GM21390 (cell line): ENCODE measurements around the gene GLIS1.

Source experiments
- ATAC-seq: cut with Tn5 transposase; IDR thresholded peaks from one replicate; pipeline ENCODE4 v1.9.1; 2021; ENCODE audit not compliant: unreplicated experiment

GLIS1 gene

GRCh38 chr1:53583868-53584776 lies 154.8 kb downstream of the GLIS1 start:
- no peak for ATAC-seq

DNA sequence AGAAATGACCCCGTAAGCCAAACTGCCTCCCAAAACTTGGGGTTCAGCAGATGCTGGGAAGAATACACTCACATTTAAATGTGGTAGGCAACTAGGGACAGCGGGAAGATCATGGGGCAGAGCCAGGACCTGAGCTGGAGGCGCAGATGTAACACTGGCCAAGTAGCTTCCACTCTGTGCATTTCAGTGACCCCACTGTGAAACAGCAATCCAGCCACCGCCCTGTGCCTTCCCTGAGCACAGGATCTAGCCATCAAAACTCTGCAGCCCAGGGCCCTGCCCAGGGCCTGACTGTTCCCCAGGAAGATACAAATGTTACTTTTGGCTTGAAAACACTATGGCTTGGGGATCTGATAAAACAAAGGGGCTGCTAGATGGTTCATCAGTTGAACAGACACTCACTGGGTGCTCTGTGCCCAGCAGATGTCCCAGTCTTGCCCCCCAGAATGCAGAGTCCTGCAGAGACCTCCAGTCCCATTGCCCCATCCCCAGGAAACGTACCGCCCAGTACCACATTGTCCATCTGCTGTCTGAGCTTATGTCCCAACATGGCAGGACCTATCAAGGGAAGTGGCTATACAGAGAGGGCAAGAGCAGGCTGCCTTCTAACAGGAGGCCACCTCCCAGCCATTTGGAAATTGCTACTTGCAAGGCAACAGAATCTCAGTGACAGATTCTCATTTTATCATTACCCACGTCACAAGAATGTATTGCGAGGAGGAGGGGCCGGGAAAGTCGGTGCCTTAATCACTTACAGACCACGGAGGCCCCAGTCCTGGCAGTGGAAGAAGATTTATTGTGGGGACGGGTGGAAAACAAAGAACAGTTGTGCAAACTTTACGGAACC lies 155.7 kb downstream of the GLIS1 start:
- ATAC-seq: no peak

DNA sequence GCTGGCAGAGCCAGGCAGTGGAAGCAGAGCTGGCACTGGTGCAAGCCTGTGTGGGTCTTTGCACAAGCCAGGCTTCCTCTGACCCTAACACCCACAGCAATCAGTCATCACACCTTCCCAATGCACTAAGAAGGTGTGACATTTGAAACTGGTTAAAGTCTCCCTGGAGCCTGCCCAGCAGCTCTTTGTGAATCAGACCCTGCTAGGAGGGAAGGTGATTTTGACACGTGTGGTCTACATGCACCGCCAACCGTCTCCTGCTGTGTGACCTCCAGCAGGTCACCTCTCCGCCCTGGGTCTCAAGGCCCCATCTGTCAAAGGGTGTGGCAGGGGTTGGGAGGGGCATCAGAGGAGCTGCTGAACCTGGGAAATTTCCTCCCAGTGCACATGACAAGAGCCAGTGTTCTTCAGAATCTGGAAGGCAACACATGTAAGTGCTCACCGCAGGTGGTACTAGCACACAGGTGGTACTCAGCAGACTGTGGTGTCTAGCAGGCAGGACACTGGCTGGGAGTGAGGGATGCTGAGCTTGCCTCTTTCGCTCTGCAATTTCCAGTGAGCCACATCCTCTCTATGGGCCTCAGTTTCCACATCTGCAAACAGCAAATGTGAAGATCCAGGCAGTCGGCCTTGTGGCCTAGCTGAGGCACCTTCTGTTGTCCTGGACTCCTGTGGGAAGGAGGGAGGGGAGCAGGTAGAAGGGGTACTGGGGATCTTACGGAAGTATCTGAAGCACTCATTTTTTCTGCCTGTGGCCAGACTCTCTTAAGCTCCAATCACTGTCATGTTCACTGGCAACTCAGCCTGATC lies 156.5 kb downstream of the GLIS1 start:
- ATAC-seq: no peak

- ATAC-seq: no peak
Measured at GRCh38 chr1:53581476-53581875, 157.5 kb downstream of the GLIS1 start.

DNA sequence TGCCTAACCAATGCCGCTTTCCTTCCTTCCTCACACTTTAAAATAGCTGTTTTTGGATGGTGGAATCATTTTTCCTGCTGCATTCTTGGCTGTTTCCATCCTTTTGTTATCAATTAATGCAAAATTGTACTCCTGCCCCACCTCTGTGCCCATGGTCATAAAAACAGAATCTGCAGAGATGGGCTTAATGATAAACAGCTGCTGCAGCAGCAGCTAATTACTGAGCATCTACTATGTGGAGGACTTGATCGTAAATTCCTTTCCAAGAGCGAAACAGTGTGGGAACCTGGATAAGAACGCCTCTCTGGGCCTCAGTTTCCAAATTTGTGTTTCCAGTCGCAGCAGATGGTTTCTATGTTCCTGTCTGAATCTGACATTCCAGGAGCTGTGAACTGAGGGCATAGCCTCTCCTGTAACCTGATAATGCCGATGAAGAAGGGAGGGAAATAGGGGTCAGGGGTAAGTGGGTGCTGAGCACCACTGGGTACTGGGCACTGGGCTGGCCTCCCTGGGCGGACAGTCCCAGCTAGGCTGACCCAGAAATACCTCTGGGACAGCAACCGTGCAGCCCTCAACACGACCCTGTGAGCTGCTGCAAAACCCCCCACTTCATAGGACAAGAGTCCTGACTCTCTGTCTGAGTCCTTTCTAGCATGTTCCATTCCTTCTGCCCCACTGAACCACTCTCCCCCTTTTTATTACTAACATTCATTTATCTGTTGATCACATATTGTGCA lies 158.1 kb downstream of the GLIS1 start:
- no peak for ATAC-seq

DNA sequence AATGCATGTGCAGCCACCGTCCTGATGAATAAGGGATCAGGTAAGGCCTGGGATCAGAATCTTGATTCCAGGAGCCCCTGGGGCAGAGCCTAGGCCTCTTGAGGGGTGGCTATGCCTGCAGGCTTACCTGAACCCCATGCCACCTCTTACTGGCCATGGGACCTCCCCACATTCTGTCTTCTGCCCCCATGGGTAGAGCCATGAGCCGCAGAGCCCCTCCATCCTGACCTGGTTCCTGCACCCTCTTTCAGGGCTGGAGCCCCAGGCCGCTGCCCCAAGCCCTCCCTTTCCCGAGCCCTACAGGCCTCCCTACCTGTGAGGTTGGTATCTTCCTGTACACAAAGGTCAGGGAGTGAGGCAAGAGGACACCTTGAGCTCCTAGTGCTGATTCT lies 159.0 kb downstream of the GLIS1 start:
- ATAC-seq: no peak

DNA sequence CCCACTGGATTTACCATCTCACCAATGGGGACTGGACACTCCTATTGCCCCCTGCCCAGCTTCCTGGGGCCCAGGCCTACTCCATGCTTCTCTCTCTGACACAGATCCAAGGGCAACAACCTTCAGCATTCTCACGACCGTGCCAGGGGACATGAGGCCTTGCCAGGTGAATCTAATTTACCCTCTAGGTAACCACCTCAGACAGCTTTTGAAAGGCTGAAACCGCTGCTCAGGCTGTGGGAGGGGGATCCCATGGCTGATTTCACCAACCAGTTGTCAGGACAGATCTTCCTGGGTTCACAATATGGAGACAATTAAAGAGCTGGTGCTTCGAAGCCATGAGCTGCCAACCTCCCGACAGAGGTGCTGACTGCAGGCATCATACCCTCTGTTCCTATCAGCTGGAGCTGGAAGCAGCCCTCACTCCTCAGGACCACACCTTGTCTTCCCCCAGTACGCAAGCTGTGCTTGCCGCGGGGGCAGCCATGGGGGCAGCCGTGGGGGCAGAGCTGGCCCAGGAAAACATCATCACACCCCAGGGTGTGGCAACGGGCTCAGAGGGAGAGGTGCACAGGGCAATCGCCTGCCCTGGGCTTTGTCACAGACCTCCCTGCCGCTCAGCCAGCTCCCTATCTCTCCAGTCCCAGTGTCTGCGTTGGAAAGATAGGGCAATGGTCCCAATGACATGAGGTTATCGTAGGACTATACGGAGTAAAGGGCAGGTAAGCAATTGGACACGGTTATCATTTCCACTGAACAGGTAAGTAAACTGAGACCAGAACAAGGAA lies 159.5 kb downstream of the GLIS1 start:
- no peak for ATAC-seq

- no peak for ATAC-seq
Measured at GRCh38 chr1:53578358-53578757, 160.6 kb downstream of the GLIS1 start.

GRCh38 chr1:53577761-53578100 lies 161.2 kb downstream of the GLIS1 start:
- ATAC-seq: no peak

DNA sequence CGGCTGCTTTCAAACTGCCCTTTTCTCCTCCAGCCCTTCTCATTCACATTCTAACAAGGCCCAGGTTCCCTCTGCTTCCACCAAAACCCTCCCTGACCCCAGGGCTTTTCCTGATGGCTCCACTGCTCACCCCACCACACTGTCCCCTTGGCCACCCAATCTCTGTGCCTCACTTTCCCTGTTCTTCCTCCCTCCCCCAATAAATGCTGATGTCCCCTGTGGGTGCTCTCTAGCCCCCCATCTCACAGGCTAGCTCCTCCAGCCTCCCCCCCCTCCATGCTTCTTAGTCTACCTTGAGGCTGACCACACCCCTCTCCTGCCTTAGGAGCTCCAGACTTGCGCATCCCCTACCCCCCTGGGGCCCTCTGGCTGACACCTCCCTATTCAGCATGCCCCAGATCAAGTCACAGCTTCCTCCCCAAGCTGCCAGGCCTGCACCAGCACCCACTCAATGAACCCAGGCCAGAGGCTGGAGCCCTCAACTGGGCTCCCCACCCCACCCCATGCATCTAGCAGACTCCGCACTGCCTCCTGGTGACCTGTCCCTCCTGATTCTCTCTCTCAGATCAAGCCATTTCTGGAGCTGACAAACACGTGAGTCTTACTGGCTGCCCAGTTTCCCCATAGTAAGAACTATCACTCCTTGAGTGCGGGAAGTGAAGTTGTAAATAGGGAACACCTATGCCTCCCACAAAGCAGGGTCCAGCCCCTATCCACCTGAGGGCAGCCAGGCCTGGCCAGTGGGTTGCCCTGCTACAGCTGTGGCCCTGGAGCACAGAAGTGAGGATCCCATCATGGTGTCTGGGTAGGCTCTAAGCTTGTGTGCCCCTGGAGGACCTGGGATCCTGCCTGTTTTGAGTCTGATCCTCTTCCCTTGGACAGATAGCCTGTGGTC lies 161.9 kb downstream of the GLIS1 start:
- ATAC-seq: no peak

- ATAC-seq: no peak
Measured at GRCh38 chr1:53576381-53576801, 162.6 kb downstream of the GLIS1 start.

DNA sequence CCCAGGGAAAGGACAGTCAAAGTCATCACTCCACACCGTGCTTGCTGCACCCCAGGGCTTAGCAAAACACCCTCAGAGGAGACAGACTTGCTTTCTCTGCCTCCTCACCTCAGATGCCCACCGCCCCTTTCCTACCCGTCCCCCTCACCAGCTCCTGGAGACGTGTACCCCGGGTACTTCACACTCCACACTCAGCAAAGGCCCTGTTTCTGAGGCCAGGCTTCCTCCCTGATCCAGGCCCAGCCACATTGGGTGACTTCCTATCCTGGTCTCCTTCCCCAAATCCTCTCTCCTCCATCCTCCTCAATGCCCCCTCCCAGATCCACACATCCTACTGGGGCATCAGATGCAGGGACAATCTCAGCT lies 163.0 kb downstream of the GLIS1 start:
- ATAC-seq: no peak

GRCh38 chr1:53575141-53575954 lies 163.6 kb downstream of the GLIS1 start:
- no peak for ATAC-seq

DNA sequence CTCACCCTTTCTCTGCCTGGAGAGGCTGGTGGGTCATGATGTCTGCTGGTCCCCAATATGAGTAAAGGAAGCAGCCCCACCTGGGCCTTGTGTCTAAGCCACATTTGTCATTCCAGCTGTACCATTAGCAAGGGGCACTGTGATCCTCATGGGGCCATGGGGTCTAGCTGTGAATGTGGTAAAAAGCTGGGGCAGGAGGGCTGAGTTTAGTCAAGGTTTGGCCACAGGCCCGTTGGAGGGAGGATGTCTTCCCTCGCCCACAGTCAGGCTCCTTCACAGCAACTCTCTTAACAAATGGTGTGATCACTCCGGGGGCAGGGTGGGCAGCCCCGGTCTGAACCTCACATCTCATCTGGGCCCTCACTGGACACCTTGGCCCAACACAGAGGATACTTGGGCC lies 164.3 kb downstream of the GLIS1 start:
- no peak for ATAC-seq

DNA sequence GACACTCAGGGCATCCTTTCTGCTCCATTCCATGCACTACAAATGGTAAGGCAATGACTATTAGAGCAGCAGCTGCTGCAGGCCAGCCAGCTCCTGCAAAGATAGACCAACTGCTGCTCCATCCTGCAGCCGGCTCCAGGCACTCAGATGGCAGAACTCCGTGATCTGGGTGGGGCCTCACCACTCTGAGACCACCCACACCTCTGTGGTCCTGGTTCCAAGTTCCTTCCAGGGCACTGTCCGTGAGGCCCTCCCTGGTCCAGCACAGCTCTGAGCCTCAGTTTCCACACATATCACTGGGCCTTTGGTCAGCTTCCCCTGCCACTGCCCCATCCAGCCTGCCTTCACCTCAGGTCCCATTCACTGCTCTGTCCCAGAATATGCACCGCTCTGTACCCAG lies 165.0 kb downstream of the GLIS1 start:
- no peak for ATAC-seq

- no peak for ATAC-seq
Measured at GRCh38 chr1:53573522-53573921, 165.4 kb downstream of the GLIS1 start.

DNA sequence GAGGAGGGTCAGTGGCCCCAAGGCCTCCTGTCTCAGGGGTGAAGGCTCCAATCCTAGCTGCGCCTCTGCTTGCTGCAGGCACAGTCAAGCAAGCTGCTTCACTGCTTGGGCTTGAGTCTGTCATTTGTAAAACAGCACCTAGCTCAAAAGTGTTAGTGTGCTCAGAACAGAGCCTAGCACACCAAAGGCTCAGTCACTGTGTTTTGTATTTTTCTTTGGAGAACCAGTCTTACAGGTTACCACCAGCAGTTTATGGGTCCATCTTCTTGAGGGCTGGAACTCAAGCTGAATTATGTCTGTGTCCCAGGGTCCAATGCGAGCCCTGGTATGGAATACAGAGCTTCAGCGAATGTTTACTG lies 166.2 kb downstream of the GLIS1 start:
- ATAC-seq: no peak
